Glutamatergic neuron (in vitro differentiated cells): ENCODE data around the gene IFT43. TPM values are rescaled to one million over a fixed set of nuclear protein-coding genes. Genes with fewer than 3 reads are reported as not detected.

Experiments used
- DNase-seq: peaks from one replicate; pipeline ENCODE4 v3.0.0; 2022
- H3K27ac Mint-ChIP-seq: one replicate; pipeline ENCODE4 v1.8.0; 2020; ENCODE audit warnings: mild to moderate bottlenecking, mixed read lengths, inconsistent platforms; ENCODE audit not compliant: unreplicated experiment
- H3K27me3 Mint-ChIP-seq: one replicate; pipeline ENCODE4 v1.8.0; 2020; ENCODE audit warnings: mild to moderate bottlenecking, moderate library complexity, mixed read lengths, inconsistent platforms; ENCODE audit not compliant: unreplicated experiment
- H3K36me3 Mint-ChIP-seq: one replicate; pipeline ENCODE4 v1.8.0; 2020; ENCODE audit warnings: mild to moderate bottlenecking, mixed read lengths, inconsistent platforms; ENCODE audit not compliant: unreplicated experiment
- H3K4me1 Mint-ChIP-seq: one replicate; pipeline ENCODE4 v1.8.0; 2020; ENCODE audit warnings: mild to moderate bottlenecking, low read depth, mixed read lengths, inconsistent platforms; ENCODE audit not compliant: unreplicated experiment
- H3K4me3 Mint-ChIP-seq: one replicate; pipeline ENCODE4 v1.8.0; 2020; ENCODE audit warnings: mild to moderate bottlenecking, mixed read lengths, inconsistent platforms; ENCODE audit not compliant: unreplicated experiment
- H3K9me3 Mint-ChIP-seq: one replicate; pipeline ENCODE4 v1.8.0; 2020; ENCODE audit warnings: mild to moderate bottlenecking, moderate library complexity, mixed read lengths, inconsistent platforms; ENCODE audit not compliant: unreplicated experiment
- total RNA-seq: library from RNA; stranded (reverse); fragmentation: NEBNext Ultra II Directional; extraction: Animal tissue kit (Norgen Biotek cat#: 25700); gene quantifications from one replicate; pipeline ENCODE4 v1.2.1, GENCODE V29; 2021; ENCODE audit not compliant: unreplicated experiment
- TF ChIP-seq, protein P1 (sequence below): fragments of 200-600 bp; sonication (generic); IDR thresholded peaks from one replicate; pipeline ENCODE4 v1.5.0; 2021; ENCODE audit not compliant: partially characterized antibody, unreplicated experiment

The IFT43 gene
- total RNA-seq, 1 donor from 2014 or later = 30.2 TPM

DNA sequence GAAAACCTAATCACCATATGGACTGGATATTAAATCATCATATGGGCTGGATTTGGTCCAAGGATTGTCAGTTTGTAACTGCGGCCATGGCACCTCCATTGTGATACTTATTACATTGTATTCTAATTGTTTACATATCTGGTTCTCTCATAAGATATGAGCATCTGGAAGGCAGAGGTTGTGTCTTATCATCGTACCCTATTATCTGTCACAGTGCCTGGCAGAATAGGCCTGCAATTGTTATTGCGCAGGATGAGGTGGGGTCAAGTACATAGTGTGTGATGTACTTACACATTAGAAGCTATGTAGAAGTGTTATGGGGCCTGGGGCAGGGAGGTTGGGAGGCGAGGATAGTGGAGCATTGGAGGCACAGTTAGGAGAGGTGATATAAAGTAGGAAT is 4.7 kb downstream of the IFT43 start:
- DNase-seq = no peak
- no peaks in the 10 kb centered on the region for H3K36me3 Mint-ChIP-seq
- TF ChIP-seq, protein P1, sequence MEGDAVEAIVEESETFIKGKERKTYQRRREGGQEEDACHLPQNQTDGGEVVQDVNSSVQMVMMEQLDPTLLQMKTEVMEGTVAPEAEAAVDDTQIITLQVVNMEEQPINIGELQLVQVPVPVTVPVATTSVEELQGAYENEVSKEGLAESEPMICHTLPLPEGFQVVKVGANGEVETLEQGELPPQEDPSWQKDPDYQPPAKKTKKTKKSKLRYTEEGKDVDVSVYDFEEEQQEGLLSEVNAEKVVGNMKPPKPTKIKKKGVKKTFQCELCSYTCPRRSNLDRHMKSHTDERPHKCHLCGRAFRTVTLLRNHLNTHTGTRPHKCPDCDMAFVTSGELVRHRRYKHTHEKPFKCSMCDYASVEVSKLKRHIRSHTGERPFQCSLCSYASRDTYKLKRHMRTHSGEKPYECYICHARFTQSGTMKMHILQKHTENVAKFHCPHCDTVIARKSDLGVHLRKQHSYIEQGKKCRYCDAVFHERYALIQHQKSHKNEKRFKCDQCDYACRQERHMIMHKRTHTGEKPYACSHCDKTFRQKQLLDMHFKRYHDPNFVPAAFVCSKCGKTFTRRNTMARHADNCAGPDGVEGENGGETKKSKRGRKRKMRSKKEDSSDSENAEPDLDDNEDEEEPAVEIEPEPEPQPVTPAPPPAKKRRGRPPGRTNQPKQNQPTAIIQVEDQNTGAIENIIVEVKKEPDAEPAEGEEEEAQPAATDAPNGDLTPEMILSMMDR = no peak
- H3K4me3 Mint-ChIP-seq = no peak overlapping the region
- peaks cover 4% of the 10 kb centered on the region for H3K4me1 Mint-ChIP-seq
- no peak overlapping the region for H3K27ac Mint-ChIP-seq
- no peaks in the 10 kb centered on the region for H3K9me3 Mint-ChIP-seq
- no peaks in the 10 kb centered on the region for H3K27me3 Mint-ChIP-seq

DNA sequence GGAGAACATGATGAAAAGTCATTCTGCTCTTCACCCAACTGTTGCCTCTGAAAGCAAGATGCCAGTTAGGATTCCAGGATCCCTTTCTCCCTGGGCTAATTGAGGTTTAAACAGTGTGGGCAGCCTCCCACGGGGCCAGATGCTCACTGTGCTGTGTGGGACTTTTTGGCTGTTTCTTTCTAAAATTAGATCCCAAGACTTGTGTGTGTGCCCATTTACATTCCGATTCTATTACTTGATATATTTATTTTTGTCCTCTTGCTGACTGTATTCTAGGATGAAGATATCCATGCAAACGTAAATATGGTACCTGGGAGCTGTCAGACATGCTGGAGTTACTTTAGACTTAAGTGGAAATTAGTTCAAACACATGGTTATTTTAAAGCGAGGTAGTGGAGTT is 6.2 kb downstream of the IFT43 start:
- TF ChIP-seq, protein P1 = no peak
- Mint-ChIP-seq H3K27me3 (no peaks in the 10 kb centered on the region), H3K27ac (no peak overlapping the region), H3K36me3 (no peaks in the 10 kb centered on the region), H3K4me3 (no peak overlapping the region), H3K9me3 (no peaks in the 10 kb centered on the region), H3K4me1 (no peaks in the 10 kb centered on the region)
- no peak for DNase-seq

DNA sequence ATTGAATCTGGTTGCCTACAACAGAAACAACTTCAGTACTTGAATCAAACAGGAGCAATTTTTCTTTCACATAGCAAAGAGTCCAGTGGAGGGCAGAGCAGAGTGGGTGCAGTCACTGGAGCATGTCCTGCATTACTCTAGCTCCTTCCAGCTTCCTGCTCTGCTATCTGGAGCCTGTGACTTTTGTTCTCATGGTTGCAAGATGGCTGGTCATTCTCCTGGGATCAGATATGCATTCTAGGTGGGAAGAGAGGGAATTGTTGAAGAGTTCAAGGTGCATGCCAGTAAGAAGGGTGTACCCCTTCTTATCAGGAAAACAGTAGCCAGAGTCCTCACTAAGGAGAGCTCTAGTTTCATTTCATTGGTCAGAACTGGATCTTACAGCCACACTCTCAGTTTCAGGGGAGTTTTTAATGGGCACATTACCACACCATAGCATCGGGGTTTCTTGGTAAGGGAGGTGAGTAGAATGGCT is 8.0 kb downstream of the IFT43 start:
- TF ChIP-seq, protein P1 = no peak
- Mint-ChIP-seq H3K9me3 (no peaks in the 10 kb centered on the region), H3K4me3 (no peak overlapping the region), H3K27me3 (no peaks in the 10 kb centered on the region), H3K36me3 (no peaks in the 10 kb centered on the region), H3K4me1 (no peaks in the 10 kb centered on the region), H3K27ac (no peak overlapping the region)
- DNase-seq = no peak

DNA sequence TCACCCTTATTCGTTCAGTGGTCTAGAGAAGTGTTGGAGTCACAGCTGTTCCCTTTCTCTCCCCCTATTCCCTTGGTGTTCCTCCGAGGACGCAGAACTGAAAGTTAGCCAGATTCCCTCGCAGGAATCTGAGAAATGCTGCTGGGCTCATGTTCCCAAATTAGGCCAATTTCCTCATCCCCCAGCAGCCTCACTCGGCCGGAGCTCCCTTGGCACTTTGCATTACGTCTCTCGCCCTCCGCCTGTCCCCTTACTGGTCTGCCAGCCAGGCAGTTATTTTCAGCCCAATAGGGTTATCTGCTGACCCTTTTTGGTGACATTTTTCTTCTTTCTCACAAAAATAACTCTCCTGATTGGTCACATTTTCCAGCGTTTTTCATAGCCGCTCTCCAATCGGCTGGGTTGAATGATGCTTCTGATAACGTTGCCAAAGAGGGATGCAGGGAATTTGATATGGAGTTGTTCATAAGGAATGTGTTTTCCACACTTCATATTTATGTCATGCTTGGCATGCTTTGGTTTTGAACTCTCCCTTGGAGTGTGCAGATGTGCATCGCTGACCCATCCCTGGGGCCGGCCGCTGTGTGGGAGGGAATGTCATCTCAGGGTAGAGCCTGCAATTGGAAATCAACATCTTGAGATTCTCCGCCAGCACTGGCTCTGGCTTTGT is 9.9 kb downstream of the IFT43 start:
- Mint-ChIP-seq H3K27ac (no peak overlapping the region), H3K4me3 (no peak overlapping the region), H3K36me3 (no peaks in the 10 kb centered on the region), H3K4me1 (no peaks in the 10 kb centered on the region), H3K9me3 (no peaks in the 10 kb centered on the region), H3K27me3 (no peaks in the 10 kb centered on the region)
- DNase-seq = no peak
- TF ChIP-seq, protein P1 = no peak

DNA sequence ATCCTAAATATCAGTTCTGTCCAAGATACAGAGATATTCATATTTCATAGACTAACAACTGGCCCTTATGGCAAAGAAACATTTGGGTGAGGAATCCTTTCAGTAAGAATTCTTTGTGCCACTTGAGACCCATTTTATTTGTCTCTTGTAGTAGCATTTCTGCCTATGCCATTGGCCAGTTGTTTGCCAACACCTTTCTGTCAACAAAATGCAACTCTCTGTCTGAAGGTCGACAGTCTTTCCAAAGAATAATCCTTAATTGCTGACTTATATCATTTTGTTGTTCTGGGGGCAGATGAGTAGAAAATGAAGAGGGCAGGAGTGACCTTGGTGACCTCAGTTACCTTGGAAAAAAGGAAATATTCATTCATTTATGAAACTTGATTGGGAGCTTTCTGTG is 10.9 kb downstream of the IFT43 start:
- Mint-ChIP-seq H3K4me3 (no peak overlapping the region), H3K36me3 (no peaks in the 10 kb centered on the region), H3K27me3 (no peaks in the 10 kb centered on the region), H3K4me1 (no peaks in the 10 kb centered on the region), H3K9me3 (no peaks in the 10 kb centered on the region), H3K27ac (no peak overlapping the region)
- no peak for DNase-seq
- TF ChIP-seq, protein P1 = no peak
